ENCODE results near the gene JPT2. TPM values are rescaled to one million over a fixed set of nuclear protein-coding genes. Genes with fewer than 3 reads are reported as not detected.

JPT2 gene, protein sequence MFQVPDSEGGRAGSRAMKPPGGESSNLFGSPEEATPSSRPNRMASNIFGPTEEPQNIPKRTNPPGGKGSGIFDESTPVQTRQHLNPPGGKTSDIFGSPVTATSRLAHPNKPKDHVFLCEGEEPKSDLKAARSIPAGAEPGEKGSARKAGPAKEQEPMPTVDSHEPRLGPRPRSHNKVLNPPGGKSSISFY
- total RNA-seq: 10 to 100 TPM; 11.7 to 50.4 (median 34.1) TPM
- 10 to 100 TPM; 11.0 to 76.1 TPM for polyA plus RNA-seq
- long read RNA-seq, donor 1, partial matches to known transcripts: 0 of 11 reads
- long read RNA-seq, donor 1, other reads (novel, unspliced or antisense): 9 of 11 reads
- long read RNA-seq, donor 2, transcript JPT2-201 (5 exons, 3,718 nt): major isoform, 13 of 33 reads
- long read RNA-seq, donor 2, partial matches to known transcripts: 0 of 33 reads
- long read RNA-seq, donor 2, other reads (novel, unspliced or antisense): 19 of 33 reads
- long read RNA-seq, donor 3, partial matches to known transcripts: 0 of 23 reads
- long read RNA-seq, donor 3, other reads (novel, unspliced or antisense): 19 of 23 reads

GRCh38 chr16:1677942-1678499 is at the start of gene JPT2:
TSS of gene JPT2 (plus strand) at chr16:1678279. CDS start at chr16:1678313, 34 bp downstream.
- ATAC-seq (peak; percentile 95 to 99 (median 98)), DNase-seq (peak; percentile 97 to 99 (median 98))
- peak in 1 of 2 donors; percentile 66 for TF ChIP-seq POLR2A (IDR thresholded peaks at IDR 0.05)
- TF ChIP-seq, protein P1, sequence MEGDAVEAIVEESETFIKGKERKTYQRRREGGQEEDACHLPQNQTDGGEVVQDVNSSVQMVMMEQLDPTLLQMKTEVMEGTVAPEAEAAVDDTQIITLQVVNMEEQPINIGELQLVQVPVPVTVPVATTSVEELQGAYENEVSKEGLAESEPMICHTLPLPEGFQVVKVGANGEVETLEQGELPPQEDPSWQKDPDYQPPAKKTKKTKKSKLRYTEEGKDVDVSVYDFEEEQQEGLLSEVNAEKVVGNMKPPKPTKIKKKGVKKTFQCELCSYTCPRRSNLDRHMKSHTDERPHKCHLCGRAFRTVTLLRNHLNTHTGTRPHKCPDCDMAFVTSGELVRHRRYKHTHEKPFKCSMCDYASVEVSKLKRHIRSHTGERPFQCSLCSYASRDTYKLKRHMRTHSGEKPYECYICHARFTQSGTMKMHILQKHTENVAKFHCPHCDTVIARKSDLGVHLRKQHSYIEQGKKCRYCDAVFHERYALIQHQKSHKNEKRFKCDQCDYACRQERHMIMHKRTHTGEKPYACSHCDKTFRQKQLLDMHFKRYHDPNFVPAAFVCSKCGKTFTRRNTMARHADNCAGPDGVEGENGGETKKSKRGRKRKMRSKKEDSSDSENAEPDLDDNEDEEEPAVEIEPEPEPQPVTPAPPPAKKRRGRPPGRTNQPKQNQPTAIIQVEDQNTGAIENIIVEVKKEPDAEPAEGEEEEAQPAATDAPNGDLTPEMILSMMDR (IDR thresholded peaks at IDR 0.05): no peak
- Histone ChIP-seq H3K4me1 (peaks cover 0 to 16% (median 9%) of the 10 kb centered on the region in 12 donors), H3K36me3 (peaks cover 0 to 35% (median 28%) of the 10 kb centered on the region in 9 donors), H3K27me3 (no peaks in the 10 kb centered on the region), H3K27ac (peak within 1 kb of the TSS in 11 of 12 donors; percentile 17 to 81 (median 71)), H3K9me3 (no peaks in the 10 kb centered on the region), H3K4me3 (peak within 1 kb of the TSS; percentile 61 to 98 (median 77))
- WGBS, 4 donors: 0 to 3% (median 0%) methylated on average over 17 to 79 of the region's 79 CpGs
- intact Hi-C loops (cut with DNase I): loop anchor here in 2 of 10 donors (2.0 to 10.0 kb wide), 2 partner anchors 27 to 183 kb away; partner anchors contain the start of gene TELO2 (in 1 of the 2)

- Histone ChIP-seq H3K27ac (no peak overlapping the region), H3K4me3 (no peak overlapping the region), H3K27me3 (no peaks in the 10 kb centered on the region), H3K36me3 (peaks cover 0 to 100% (median 84%) of the 10 kb centered on the region in 9 donors), H3K4me1 (peaks cover 0 to 22% (median under 1%) of the 10 kb centered on the region in 12 donors), H3K9me3 (no peaks in the 10 kb centered on the region)
- no peak for TF ChIP-seq POLR2A (IDR thresholded peaks at IDR 0.05)
- TF ChIP-seq, protein P1 (IDR thresholded peaks at IDR 0.05): no peak
- intact Hi-C loops (cut with DNase I): no loop called here
- DNase-seq (no peak), ATAC-seq (no peak)
- 90 to 92% (median 92%) methylated on average over 20 of the region's 20 CpGs for WGBS, 4 donors
These were observed 47.4 kb upstream of the JPT2 start for GRCh38 chr16:1630450-1631213.

DNA sequence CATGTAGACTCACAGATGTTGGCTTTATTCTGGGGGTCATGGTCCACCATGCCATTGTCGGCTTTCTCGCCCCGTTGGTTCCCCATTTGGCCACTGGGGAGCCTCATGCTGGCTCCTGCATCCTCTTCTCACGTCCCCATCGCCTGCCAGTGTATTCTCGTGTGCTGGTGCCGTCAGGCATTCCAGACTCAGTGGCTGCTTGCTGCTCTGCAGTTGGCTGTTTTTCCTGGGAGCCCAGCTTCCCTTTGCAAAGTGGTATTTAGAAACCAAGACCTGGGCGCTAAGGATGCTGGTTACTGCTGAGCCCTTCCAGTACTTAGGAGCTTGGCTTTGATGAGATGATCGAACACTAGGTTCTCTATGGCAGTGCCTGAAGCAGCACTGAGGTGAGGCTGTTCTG is 46.8 kb upstream of the JPT2 start:
- ATAC-seq: no peak
- WGBS, 4 donors: 83 to 88% (median 87%) methylated on average over 9 of the region's 9 CpGs
- Histone ChIP-seq H3K27ac (no peak overlapping the region), H3K9me3 (no peaks in the 10 kb centered on the region), H3K4me3 (no peak overlapping the region), H3K27me3 (no peaks in the 10 kb centered on the region), H3K36me3 (peaks cover 0 to 98% (median 81%) of the 10 kb centered on the region in 9 donors), H3K4me1 (peaks cover 0 to 19% (median 0%) of the 10 kb centered on the region in 12 donors)
- TF ChIP-seq, protein P1 (IDR thresholded peaks at IDR 0.05): no peak
- no peak for TF ChIP-seq POLR2A (IDR thresholded peaks at IDR 0.05)
- intact Hi-C loops (cut with DNase I): no loop called here
- DNase-seq: no peak

All from heart left ventricle (tissue), 16 donors.